OCI-LY7 (cell line): ENCODE data around the gene DRC7.

Experiments
- EZH2phosphoT487 ChIP-seq: fragments of 200-600 bp; sonication (generic); IDR thresholded peaks from 2 replicates; pipeline ENCODE4 v1.6.1; 2018; ENCODE audit warnings: low read depth, borderline replicate concordance, mild to moderate bottlenecking, mixed run types, antibody characterized with exemption, low read length, moderate library complexity, mixed read lengths
- TF ChIP-seq, protein P1 (sequence below): fragments of 200-600 bp; sonication (generic); conservative IDR thresholded peaks from 2 replicates; pipeline ENCODE4 v1.5.1; 2014; ENCODE audit warnings: mild to moderate bottlenecking, antibody characterized with exemption, low read length, moderate library complexity, mixed read lengths

GRCh38 chr16:57781349-57781740, 86.7 kb downstream of the DRC7 start:
- TF ChIP-seq, protein P1, sequence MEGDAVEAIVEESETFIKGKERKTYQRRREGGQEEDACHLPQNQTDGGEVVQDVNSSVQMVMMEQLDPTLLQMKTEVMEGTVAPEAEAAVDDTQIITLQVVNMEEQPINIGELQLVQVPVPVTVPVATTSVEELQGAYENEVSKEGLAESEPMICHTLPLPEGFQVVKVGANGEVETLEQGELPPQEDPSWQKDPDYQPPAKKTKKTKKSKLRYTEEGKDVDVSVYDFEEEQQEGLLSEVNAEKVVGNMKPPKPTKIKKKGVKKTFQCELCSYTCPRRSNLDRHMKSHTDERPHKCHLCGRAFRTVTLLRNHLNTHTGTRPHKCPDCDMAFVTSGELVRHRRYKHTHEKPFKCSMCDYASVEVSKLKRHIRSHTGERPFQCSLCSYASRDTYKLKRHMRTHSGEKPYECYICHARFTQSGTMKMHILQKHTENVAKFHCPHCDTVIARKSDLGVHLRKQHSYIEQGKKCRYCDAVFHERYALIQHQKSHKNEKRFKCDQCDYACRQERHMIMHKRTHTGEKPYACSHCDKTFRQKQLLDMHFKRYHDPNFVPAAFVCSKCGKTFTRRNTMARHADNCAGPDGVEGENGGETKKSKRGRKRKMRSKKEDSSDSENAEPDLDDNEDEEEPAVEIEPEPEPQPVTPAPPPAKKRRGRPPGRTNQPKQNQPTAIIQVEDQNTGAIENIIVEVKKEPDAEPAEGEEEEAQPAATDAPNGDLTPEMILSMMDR, result no peak
- no peak for TF ChIP-seq EZH2phosphoT487
